ENCODE results near the gene DYRK2. TPM values are rescaled to one million over a fixed set of nuclear protein-coding genes. Genes with fewer than 3 reads are reported as not detected.
A peak's percentile ranks its signal among the peaks of the same experiment; 100 is the strongest.

Gene DYRK2
- total and polyA plus RNA-seq, 2 experiments from 2014 or later: 7.4 to 20.3 TPM

DNA sequence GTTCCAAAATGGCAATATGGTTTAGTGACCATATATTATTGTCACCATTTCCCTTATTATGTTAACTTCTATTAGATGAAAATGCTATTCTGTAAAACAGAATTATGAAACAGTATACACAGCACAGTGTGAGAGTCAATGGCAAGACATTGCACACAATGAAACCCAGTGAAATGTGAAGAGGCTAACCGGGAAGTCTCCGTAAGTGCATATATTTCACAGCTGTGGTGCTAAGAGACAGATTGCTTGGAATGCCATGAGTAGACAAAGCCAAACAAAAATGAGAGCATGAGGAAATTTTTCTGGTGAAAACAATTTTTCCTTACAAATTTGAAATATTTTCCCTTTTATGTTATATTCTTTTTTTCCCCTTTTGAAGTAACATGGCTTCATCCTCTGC, 49.4 kb downstream of the DYRK2 start:
- H3K27me3 ChIP-seq (replicated peaks; ENCODE audit: insufficient read depth): no peaks in the 10 kb centered on the region
- no peaks in the 10 kb centered on the region for H4K20me1 ChIP-seq (ENCODE audit: insufficient read depth)
- H3K36me3 ChIP-seq (ENCODE audit: low read depth): no peaks in the 10 kb centered on the region
- DNase-seq: peak; percentile 58
- peaks cover 43% of the 10 kb centered on the region for H3F3A ChIP-seq (ENCODE audit: insufficient read depth)
- H3K4me1 ChIP-seq (ENCODE audit: insufficient read depth): peaks cover 29% of the 10 kb centered on the region
- no peaks in the 10 kb centered on the region for H3K9me3 ChIP-seq (ENCODE audit: low read depth)
- H3K9me2 ChIP-seq (ENCODE audit: insufficient read depth): no peaks in the 10 kb centered on the region
- H3K4me2 ChIP-seq (ENCODE audit: unreplicated experiment): peak overlapping the region; percentile 97
- H3K9ac ChIP-seq: peak overlapping the region; percentile 86
- H2AFZ ChIP-seq: peak overlapping the region; percentile 79
- in situ Hi-C loops (cut with MboI): no loop called here
- TF ChIP-seq EZH2phosphoT487 (IDR thresholded peaks at IDR 0.05; ENCODE audit: insufficient read depth, low read depth) (no peak), EZH2 (IDR thresholded peaks at IDR 0.05; ENCODE audit: insufficient read depth, poor library complexity, severe bottlenecking) (no peak)
- H3K79me2 ChIP-seq (ENCODE audit: insufficient read depth): no peaks in the 10 kb centered on the region
- peak overlapping the region; percentile 95 for H3K27ac ChIP-seq
- 28 to 29% methylated on average over 2 of the region's 2 CpGs for WGBS, 2 experiments (ENCODE audit: low coverage in 1 of 2, low lambda C conversion rate in 2 of 2, missing lambda C conversion rate in 2 of 2)
- H3K4me3 ChIP-seq: peak overlapping the region; percentile 82

DNA sequence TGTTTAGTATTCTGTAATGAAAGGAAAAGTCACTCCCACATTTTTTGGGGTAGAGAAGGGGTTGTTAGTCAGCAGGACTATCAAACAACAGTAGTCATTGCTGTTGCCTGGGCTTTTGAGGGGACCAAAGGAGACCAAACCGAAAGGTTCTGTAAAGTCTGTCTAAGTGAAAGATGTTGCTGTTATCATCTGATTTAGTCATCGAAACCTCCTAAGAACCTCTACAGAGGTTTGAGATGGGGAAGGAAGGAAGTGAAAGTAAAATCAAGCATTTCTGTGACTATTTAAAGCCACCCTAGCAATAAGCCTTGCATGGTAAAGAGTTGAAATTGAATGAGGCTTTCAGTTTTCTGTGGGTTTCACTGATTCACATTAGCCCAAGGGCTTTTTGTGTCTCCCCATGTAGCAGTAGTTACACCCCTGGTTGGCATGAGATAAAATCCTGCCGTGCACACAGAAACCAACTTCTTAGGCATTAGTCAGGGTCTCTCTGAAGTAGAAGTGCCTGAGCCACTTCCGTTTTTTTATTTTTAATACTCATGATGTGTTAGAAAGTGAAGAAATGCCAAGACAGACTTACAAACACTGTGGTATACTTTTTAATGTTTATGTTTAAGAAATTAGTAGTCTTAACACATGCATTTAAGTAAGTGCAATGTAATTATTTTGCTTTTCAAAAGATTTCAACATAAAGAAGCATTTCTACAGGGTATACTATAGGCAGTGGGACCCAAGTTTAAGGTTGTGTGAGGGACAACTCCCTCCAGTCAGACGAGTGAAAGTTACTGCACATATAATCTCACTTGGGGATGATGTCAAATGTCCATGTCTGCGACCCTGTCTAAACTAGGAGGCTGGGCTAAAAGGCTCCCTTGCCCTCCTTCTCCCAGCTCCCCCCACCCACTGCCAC, 50.4 kb downstream of the DYRK2 start:
- H3K4me2 ChIP-seq (ENCODE audit: unreplicated experiment): peak overlapping the region; percentile 97

DNA sequence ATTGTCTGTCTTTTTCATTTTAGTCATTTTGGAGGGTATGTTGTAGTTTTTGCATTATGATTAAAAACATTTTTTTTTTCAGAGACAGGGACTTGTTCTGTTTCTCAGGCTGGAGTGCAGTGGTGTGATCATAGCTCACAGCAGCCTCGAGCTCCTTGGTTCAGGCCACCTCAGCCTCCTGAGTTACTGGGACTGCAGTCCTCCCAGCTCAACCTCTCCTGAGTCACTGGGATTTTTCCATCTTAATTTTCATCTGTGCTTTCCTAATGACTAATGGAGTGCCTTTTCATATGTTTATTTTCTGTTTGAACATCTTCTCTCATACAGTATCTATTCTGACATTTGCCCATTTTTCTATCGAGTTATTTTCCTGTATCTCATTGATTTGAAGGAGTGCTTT, 52.6 kb downstream of the DYRK2 start:
- no peak for TF ChIP-seq EZH2phosphoT487 (IDR thresholded peaks at IDR 0.05; ENCODE audit: insufficient read depth, low read depth)
- no peak for TF ChIP-seq EZH2 (IDR thresholded peaks at IDR 0.05; ENCODE audit: insufficient read depth, poor library complexity, severe bottlenecking)
- H4K20me1 ChIP-seq (ENCODE audit: insufficient read depth): no peaks in the 10 kb centered on the region
- no peak overlapping the region for H3K4me2 ChIP-seq (ENCODE audit: unreplicated experiment)
- in situ Hi-C loops (cut with MboI): no loop called here
- no peaks in the 10 kb centered on the region for H3K9me2 ChIP-seq (ENCODE audit: insufficient read depth)
- H3K4me1 ChIP-seq (ENCODE audit: insufficient read depth): peaks cover 40% of the 10 kb centered on the region
- DNase-seq: peak; percentile 82
- H3K27me3 ChIP-seq (replicated peaks; ENCODE audit: insufficient read depth): no peaks in the 10 kb centered on the region
- no peaks in the 10 kb centered on the region for H3K9me3 ChIP-seq (ENCODE audit: low read depth)
- WGBS, 2 experiments (ENCODE audit: low coverage in 1 of 2, low lambda C conversion rate in 2 of 2, missing lambda C conversion rate in 2 of 2): 48 to 51% methylated on average over 2 of the region's 2 CpGs
- no peak overlapping the region for H2AFZ ChIP-seq
- no peak overlapping the region for H3K9ac ChIP-seq
- no peaks in the 10 kb centered on the region for H3K36me3 ChIP-seq (ENCODE audit: low read depth)
- no peak overlapping the region for H3K4me3 ChIP-seq
- H3K27ac ChIP-seq: peak overlapping the region; percentile 31
- H3K79me2 ChIP-seq (ENCODE audit: insufficient read depth): no peaks in the 10 kb centered on the region
- H3F3A ChIP-seq (ENCODE audit: insufficient read depth): peaks cover 52% of the 10 kb centered on the region

More for the DNA sequence above, 50.4 kb downstream of the DYRK2 start:
- Histone ChIP-seq H3K9me3 (ENCODE audit: low read depth) (no peaks in the 10 kb centered on the region), H3K4me3 (peak overlapping the region; percentile 82), H3F3A (ENCODE audit: insufficient read depth) (peaks cover 43% of the 10 kb centered on the region), H3K9me2 (ENCODE audit: insufficient read depth) (no peaks in the 10 kb centered on the region), H3K36me3 (ENCODE audit: low read depth) (no peaks in the 10 kb centered on the region), H3K4me1 (ENCODE audit: insufficient read depth) (peaks cover 29% of the 10 kb centered on the region), H3K9ac (peak overlapping the region; percentile 86), H4K20me1 (ENCODE audit: insufficient read depth) (no peaks in the 10 kb centered on the region), H3K27me3 (replicated peaks; ENCODE audit: insufficient read depth) (no peaks in the 10 kb centered on the region), H2AFZ (peak overlapping the region; percentile 79), H3K27ac (peak overlapping the region; percentile 95), H3K79me2 (ENCODE audit: insufficient read depth) (no peaks in the 10 kb centered on the region)
- DNase-seq: peak; percentile 90
- in situ Hi-C loops (cut with MboI): no loop called here
- TF ChIP-seq EZH2phosphoT487 (IDR thresholded peaks at IDR 0.05; ENCODE audit: insufficient read depth, low read depth): no peak
- TF ChIP-seq EZH2 (IDR thresholded peaks at IDR 0.05; ENCODE audit: insufficient read depth, poor library complexity, severe bottlenecking): no peak
- WGBS, 2 experiments (ENCODE audit: low coverage in 1 of 2, low lambda C conversion rate in 2 of 2, missing lambda C conversion rate in 2 of 2): 24 to 25% methylated on average over 6 of the region's 6 CpGs

DNA sequence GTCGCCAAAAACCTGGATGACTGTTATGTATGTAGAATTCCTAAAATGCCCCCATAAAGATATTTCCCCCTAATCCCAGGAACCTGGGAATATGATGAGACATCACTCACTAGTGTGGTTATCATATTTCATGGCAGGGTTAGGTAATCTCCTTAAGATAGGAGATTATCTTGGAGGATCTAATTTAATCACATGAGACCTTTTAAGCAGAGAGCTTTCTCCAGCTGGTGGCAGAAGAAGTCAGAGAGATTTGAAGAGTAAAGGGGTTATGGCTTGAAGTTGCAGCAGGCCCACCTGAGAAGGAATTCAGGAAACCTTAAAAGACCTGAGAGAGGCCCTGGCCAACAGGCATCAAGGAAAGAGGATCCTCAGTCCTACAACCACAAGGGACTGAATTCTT, 53.6 kb downstream of the DYRK2 start:
- no peaks in the 10 kb centered on the region for H3K27me3 ChIP-seq (replicated peaks; ENCODE audit: insufficient read depth)
- H3K4me2 ChIP-seq (ENCODE audit: unreplicated experiment): no peak overlapping the region
- H3K4me3 ChIP-seq: no peak overlapping the region
- no peak for DNase-seq
- WGBS, 2 experiments (ENCODE audit: low coverage in 1 of 2, low lambda C conversion rate in 2 of 2, missing lambda C conversion rate in 2 of 2): 100% methylated on average over 1 of the region's 1 CpG
- no peak overlapping the region for H2AFZ ChIP-seq
- TF ChIP-seq EZH2phosphoT487 (IDR thresholded peaks at IDR 0.05; ENCODE audit: insufficient read depth, low read depth): no peak
- no peak for TF ChIP-seq EZH2 (IDR thresholded peaks at IDR 0.05; ENCODE audit: insufficient read depth, poor library complexity, severe bottlenecking)
- peaks cover 42% of the 10 kb centered on the region for H3K4me1 ChIP-seq (ENCODE audit: insufficient read depth)
- H3K9ac ChIP-seq: no peak overlapping the region
- in situ Hi-C loops (cut with MboI): no loop called here
- no peaks in the 10 kb centered on the region for H3K9me3 ChIP-seq (ENCODE audit: low read depth)
- no peaks in the 10 kb centered on the region for H3K9me2 ChIP-seq (ENCODE audit: insufficient read depth)
- H3F3A ChIP-seq (ENCODE audit: insufficient read depth): peaks cover 50% of the 10 kb centered on the region
- H3K79me2 ChIP-seq (ENCODE audit: insufficient read depth): no peaks in the 10 kb centered on the region
- no peaks in the 10 kb centered on the region for H4K20me1 ChIP-seq (ENCODE audit: insufficient read depth)
- no peaks in the 10 kb centered on the region for H3K36me3 ChIP-seq (ENCODE audit: low read depth)
- H3K27ac ChIP-seq: no peak overlapping the region

All from GM23248 (cell line).